GM18873 (cell line): ENCODE data around the gene SYNGR3.
A peak's percentile ranks its signal among the peaks of the same experiment; 100 is the strongest.
"Not testable (repeated sequence)": the region's sequence is repeated elsewhere in the genome, so short reads cannot be mapped to it uniquely, and the experiment has no call there.

ENCODE experiments used
- ATAC-seq: cut with Tn5 transposase; IDR thresholded peaks from one replicate; pipeline ENCODE4 v1.9.1; 2021; ENCODE audit warnings: mild to moderate bottlenecking, moderate library complexity, moderate number of reproducible peaks; ENCODE audit not compliant: unreplicated experiment, low FRiP score

SYNGR3 gene

DNA sequence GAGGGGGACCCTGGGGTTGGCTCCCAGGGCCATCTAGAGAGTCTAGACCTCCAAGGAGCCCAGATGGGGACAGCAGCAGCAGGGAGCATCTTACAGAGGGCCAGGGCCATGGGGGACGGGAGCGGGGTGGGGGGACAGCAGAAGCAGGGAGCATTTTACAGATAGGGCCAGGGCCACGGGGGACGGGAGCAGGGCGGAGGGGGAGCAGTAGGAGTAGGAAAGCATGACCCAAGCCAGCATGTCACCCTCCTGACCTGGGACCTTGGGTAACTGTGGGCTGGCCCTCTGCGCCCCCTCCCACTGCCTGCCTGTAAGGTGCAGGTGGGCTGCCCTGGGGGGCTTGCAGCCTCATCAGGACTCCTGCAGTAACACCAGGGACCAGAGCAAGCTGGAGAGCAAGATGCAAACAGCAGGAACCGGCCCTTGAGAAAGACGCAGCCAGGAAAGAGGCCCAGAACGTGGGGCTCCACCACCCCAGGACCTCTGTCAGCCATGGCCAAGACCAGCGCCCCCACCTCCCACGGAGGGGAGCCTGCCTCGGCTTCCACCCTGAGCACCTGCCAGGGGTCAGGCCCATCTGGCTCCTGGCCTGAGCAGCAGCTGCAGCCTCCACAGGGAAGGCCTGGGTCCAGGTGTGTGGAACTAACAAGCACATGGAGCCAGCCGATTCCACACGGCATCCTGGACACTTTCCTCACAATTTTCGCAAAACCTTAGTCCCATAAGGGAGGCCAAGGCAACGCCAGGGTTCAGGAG, 17.5 kb downstream of the SYNGR3 start:
- ATAC-seq: no peak

DNA sequence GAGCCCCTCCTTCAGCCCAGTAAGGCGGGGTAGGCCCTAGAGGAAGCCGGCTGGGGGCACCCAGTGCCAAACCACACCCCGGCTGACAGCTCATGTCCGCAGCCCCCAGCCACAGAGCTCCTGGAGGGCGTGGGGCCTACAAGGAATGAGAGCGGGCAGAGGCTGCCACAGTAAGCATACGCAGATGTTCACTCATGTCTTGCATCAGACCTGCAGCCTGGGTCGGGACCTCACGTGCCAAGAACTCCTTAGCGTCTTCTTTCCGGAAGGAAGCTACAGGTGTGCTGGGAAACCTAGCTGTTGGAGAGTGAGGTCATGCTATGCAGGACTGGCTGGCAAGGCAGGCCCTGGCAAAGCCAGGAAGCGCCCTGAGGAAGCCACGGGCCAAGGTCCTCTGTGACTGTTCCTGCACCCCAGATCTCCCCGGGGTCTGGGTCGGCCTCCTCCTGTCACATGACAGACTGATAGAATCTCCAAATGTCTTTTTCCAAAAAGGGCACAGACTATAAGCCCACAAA, 18.3 kb downstream of the SYNGR3 start:
- ATAC-seq: no peak

DNA sequence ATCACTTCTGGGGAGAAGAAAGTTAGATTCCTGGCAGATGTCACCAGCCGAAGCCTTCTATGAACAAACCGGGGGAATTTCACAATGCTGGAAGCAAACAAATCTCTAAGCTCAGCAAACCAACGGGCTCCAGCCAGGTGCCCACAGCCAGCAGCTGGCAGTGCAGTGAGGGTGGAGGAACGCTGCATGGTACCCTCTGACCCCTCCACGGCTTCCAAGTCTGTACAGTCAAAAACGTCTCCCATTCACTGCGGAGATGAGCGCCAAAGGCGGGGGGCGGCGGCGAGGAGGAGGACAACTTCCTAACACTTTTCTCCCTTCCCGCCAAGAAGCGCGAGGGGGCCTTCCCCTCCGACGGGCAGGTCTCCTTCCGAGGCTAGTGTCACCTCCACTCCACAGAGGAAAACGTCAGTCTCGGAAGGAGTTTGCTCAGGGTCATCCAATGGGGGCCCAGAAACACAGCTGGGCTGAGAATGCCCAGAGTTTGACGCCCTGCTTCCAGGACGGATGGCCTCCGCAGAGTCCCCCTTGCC, 18.9 kb downstream of the SYNGR3 start:
- ATAC-seq: no peak

- ATAC-seq: no peak
These were observed 19.5 kb downstream of the SYNGR3 start for GRCh38 chr16:2009164-2009711.

DNA sequence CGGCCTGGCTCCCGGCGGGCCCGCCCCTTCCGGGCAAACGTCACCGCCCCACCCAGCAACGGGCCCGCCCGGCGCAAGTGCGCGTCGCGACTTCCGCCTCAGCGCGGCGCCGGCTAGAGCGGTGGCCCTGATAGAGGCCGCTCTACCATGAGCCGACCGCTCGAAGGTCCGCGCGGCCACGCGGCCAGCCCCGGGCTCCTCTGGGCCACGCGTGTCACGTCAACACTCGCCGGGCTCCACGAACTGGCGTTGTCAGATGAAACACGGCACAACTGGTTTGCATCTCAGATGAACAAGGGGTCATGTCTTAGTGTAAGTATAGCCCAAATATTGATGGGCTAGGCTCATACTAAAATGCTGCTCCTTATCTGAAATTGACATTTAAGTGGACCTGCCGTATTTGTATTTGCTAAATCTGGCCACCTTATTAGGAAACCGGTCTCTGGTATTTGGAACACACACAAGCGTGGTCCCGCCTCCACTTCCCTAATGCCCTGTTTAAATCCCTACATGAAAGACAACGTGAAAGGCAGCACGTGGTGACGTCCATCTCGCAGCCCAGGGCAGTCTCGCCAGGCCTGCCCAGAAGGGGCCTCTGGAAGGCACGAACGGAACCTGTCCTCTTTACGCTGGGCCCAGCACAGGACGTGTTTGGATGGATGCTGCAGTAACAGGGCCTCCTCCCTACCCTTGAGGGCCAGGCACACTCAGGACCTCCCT, 20.2 kb downstream of the SYNGR3 start, which contains the start of gene ZNF598:
Gene ZNF598 (minus strand): TSS at position 31 of the 720 bp plus-strand sequence.
- ATAC-seq: no peak

GRCh38 chr16:2011726-2012125, 22.0 kb downstream of the SYNGR3 start:
- ATAC-seq: not testable (repeated sequence)

DNA sequence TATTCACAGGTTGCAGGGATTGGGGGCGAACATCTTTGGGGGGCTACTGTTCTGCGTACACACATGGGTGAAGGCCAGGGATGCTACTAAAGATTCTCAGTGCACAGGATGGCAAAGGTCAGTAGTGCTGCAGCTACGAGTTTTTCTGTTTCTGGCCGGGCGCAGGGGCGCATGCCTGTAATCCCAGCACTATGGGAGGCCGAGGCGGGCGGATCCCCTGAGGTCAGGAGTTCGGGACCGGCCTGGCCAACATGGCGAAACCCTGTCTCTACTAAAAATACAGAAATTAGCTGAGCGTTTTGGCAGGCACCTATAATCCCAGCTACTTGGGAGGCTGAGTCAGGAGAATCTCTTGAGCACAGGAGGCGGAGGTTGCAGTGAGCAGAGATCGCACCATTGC, 23.8 kb downstream of the SYNGR3 start:
- ATAC-seq: no peak

DNA sequence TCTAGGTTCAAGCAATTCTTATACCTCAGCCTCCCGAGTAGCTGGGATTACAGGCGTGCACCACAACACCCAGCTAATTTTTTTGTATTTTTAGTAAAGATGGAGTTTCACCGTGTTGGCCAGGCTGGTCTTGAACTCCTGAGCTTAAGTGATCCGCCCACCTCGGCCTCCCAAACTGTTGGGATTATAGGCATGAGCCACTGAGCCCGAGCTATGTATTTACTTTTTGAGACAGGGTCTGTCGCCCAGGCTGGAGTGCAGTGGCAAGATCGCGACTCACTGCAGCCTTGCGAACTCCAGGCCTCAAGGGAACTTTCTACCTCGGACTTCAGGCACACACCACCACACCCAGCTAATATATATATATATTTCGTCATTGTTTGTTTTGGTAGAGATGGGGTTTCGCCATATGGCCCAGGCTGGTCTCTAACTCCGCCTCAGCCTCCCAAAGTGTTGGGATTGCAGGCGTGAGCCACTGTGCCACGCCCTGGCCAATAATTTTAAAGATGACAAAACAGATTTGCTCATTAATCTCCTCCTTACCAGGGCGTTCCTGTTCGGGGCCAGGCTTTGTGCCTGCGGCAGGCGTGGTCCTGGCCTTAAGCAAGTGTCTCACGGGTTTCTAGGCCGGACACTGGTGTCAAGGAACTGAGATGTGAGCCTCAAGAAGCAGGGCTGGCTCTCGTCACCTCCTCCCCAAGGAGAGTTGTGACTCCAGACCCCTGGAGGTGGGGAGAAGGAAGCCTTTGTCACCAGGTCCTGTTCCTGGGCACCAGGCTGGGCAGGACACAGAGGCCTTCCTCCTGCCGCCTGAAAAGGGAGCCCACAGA, 25.6 kb downstream of the SYNGR3 start:
- ATAC-seq: no peak

- no peak for ATAC-seq
These were observed 26.1 kb downstream of the SYNGR3 start for GRCh38 chr16:2015947-2016208.

GRCh38 chr16:2016407-2016922, 26.7 kb downstream of the SYNGR3 start:
- no peak for ATAC-seq

DNA sequence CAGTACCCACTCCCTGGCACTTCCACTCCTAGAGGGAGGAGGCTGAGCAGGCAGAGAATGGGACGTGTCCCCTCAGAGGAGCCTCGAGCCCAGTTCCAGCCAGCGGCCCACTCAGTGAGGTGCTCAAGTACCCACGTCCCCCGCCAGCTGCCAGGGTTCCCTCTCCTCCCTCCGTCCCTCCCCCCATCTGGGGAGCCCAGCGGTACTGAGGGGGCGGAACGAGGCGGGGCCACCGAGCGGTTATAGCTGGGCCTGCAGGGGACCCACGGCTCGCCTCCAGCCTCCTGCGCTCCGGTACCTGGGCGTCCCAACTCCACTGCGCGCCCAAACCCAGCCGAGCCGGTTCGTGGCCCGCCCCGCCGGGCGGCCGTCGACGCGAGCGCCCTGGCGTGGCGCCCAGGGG, 29.7 kb downstream of the SYNGR3 start, which contains the start of gene NPW:
Gene NPW (plus strand): TSS at position 268 of the 403 bp plus-strand sequence.
- ATAC-seq: no peak

GRCh38 chr16:2019921-2020831, 30.4 kb downstream of the SYNGR3 start:
- ATAC-seq: no peak

DNA sequence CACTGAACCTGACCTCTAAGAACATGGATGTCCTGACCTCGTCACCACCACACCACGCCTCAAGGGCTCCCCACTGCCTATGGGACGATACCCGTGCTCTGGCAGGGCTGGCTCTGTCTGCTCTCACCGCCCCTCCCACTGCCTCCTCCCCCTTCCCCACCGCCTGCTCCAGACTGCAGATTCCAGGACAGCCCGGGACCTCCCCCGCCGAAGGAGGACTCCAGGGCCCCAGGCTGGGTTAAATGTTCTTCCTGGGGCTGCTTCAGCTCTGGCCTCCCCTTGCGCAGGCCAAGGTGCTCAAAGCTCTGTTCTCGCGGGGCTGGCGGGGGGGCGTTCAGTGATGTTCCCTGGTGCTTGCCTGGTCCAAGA, 32.9 kb downstream of the SYNGR3 start:
- ATAC-seq: no peak

GRCh38 chr16:2023092-2024031, 33.6 kb downstream of the SYNGR3 start:
- ATAC-seq: peak; percentile 71

DNA sequence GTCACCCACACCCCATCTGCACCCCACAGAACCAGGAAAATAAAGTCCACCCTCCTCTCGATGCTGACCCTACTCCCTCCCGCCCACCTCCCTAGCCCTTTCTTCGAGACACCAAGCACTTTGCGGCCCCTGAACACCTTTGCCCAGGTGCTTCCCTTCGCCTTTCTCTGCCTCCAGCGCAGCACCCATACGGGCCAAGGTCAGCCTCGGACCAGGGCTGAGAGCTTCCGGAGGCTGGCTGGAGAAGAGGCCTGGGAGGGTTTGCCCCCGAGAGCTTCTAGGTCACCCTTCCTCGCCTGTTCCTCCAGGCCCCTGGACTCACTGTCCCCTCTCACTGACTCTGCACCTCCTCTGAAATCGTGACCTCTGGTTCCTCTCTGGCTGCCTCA, 34.3 kb downstream of the SYNGR3 start:
- ATAC-seq: no peak

DNA sequence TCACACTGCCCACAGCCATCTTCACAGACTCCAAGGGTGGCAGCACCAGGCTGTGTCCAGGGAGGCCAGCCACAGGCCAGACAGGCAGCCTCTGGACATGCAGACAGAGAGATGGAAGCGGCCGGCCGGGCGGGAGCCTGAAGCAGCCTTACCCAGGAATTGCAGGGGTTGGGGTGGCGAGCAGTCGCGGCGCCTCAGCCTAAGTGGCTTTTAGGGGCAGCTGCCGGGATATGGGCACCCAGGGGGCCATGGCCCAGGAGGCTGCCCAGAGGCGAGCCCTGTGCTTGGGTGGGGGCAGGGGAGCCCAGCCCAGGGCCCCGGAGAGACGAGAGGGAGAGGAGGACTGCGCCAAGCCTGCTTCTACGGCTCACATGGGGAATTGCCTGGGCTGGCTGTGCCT, 35.5 kb downstream of the SYNGR3 start:
- no peak for ATAC-seq

- ATAC-seq: no peak
These were observed 36.2 kb downstream of the SYNGR3 start for GRCh38 chr16:2025878-2026460.
